IMR-90 (cell line): ENCODE measurements around the gene MTIF3. TPM values are rescaled to one million over a fixed set of nuclear protein-coding genes. Genes with fewer than 3 reads are reported as not detected.

ENCODE experiments used
- ATAC-seq: fragments of 200-7000 bp; cut with Tn5 transposase; 2 replicates; pipeline ENCODE4 v1.9.1; 2020; ENCODE audit warnings: low read depth, mild to moderate bottlenecking, moderate library complexity
- BruUV-seq: library from RNA; stranded (reverse); fragments of 400-500 nt; replicated peaks from 2 replicates; lab custom pipeline; 2021; lab: Mats Ljungman, UMichigan
- CTCF ChIA-PET: fragments of 300-600 bp; formaldehyde crosslinking; extraction: SDS; loops from one replicate; lab custom pipeline; 2021; ENCODE audit warnings: antibody characterized with exemption; lab: Yijun Ruan, JAX
- POLR2A ChIA-PET: fragments of 300-600 bp; sonication (Branson Sonifier 250); formaldehyde crosslinking; loops from one replicate; lab custom pipeline; 2022; ENCODE audit warnings: antibody characterized with exemption; ENCODE audit not compliant: unreplicated experiment; lab: Charles Lee
- DNase-seq: peaks from one replicate; pipeline ENCODE4 v3.0.0; 2013
- H2AFZ ChIP-seq: replicated peaks from 2 replicates; pipeline ENCODE3; 2013; ENCODE audit warnings: low read length, mild to moderate bottlenecking; ENCODE audit not compliant: poor library complexity
- H2AK5ac ChIP-seq: 2 replicates; pipeline ENCODE4 v1.6.1; 2013; ENCODE audit warnings: low read depth, low read length, inconsistent platforms
- H2AK9ac ChIP-seq: replicated peaks from 2 replicates; pipeline ENCODE3; 2013; ENCODE audit warnings: mild to moderate bottlenecking, low read depth, low read length, moderate library complexity; ENCODE audit not compliant: poor library complexity
- H2BK120ac ChIP-seq: 2 replicates; pipeline ENCODE4 v1.6.1; 2013; ENCODE audit warnings: low read depth, low read length, inconsistent platforms
- H2BK15ac ChIP-seq: 3 replicates; pipeline ENCODE4 v1.6.1; 2013; ENCODE audit warnings: low read depth, low read length, inconsistent platforms
- H2BK20ac ChIP-seq: 2 replicates; pipeline ENCODE4 v1.6.1; 2013; ENCODE audit warnings: low read depth, mild to moderate bottlenecking, inconsistent platforms, low read length, moderate library complexity
- H2BK5ac ChIP-seq: 2 replicates; pipeline ENCODE4 v1.6.1; 2013; ENCODE audit warnings: mild to moderate bottlenecking, low read depth, low read length, inconsistent platforms; ENCODE audit not compliant: poor library complexity, severe bottlenecking
- H3K14ac ChIP-seq: replicated peaks from 2 replicates; pipeline ENCODE4 v1.6.1; 2013; ENCODE audit warnings: low read depth, low read length, inconsistent platforms
- H3K18ac ChIP-seq: 2 replicates; pipeline ENCODE4 v1.6.1; 2013; ENCODE audit warnings: low read depth, low read length, control low read depth
- H3K23ac ChIP-seq: 2 replicates; pipeline ENCODE4 v1.6.1; 2013; ENCODE audit warnings: low read depth, low read length, inconsistent platforms
- H3K27ac ChIP-seq: 2 replicates; pipeline ENCODE4 v1.5.1; 2013; ENCODE audit warnings: mild to moderate bottlenecking, control low read depth, low read length; ENCODE audit not compliant: insufficient read depth
- H3K27me3 ChIP-seq: 2 replicates; pipeline ENCODE4 v1.6.1; 2013; ENCODE audit warnings: low read length; ENCODE audit not compliant: control insufficient read depth, insufficient read depth
- H3K36me3 ChIP-seq: 2 replicates; pipeline ENCODE4 v1.6.1; 2013; ENCODE audit warnings: low read length, mixed read lengths; ENCODE audit not compliant: control insufficient read depth, insufficient read depth
- H3K4ac ChIP-seq: 2 replicates; pipeline ENCODE4 v1.6.1; 2013; ENCODE audit warnings: low read depth, low read length, inconsistent platforms
- H3K4me1 ChIP-seq: 2 replicates; pipeline ENCODE4 v1.6.1; 2013; ENCODE audit warnings: low read length, mixed read lengths; ENCODE audit not compliant: control insufficient read depth, insufficient read depth
- H3K4me2 ChIP-seq: 2 replicates; pipeline ENCODE4 v1.6.1; 2013; ENCODE audit warnings: low read depth, mild to moderate bottlenecking, control low read depth, low read length, moderate library complexity
- H3K4me3 ChIP-seq: 2 replicates; pipeline ENCODE4 v1.5.1; 2013; ENCODE audit warnings: low read depth, mild to moderate bottlenecking, control low read depth, low read length, moderate library complexity; ENCODE audit not compliant: insufficient read depth
- H3K56ac ChIP-seq: 2 replicates; pipeline ENCODE4 v1.6.1; 2013; ENCODE audit warnings: low read length, inconsistent platforms; ENCODE audit not compliant: insufficient read depth; ENCODE audit errors: extremely low read depth
- H3K79me1 ChIP-seq, 2 experiments: 2 replicates each; pipeline ENCODE4 v1.6.1; 2013; ENCODE audit warnings: low read length in 2 of 2, inconsistent platforms in 1 of 2, low read depth in 1 of 2
- H3K9ac ChIP-seq: 2 replicates; pipeline ENCODE4 v1.6.1; 2013; ENCODE audit warnings: low read depth, low read length, control low read depth
- H3K9me1 ChIP-seq: 2 replicates; pipeline ENCODE4 v1.6.1; 2013; ENCODE audit warnings: low read length, inconsistent platforms; ENCODE audit not compliant: insufficient read depth
- H3K9me3 ChIP-seq: 2 replicates; pipeline ENCODE4 v1.6.1; 2013; ENCODE audit warnings: low read length; ENCODE audit not compliant: control insufficient read depth, insufficient read depth
- H4K20me1 ChIP-seq: 2 replicates; pipeline ENCODE4 v1.6.1; 2013; ENCODE audit warnings: low read length, inconsistent platforms; ENCODE audit not compliant: insufficient read depth
- H4K5ac ChIP-seq: 2 replicates; pipeline ENCODE4 v1.6.1; 2013; ENCODE audit warnings: mild to moderate bottlenecking, low read depth, low read length, control low read depth
- H4K8ac ChIP-seq, 2 experiments: 2 replicates each; pipeline ENCODE4 v1.6.1; 2013; ENCODE audit warnings: low read depth in 2 of 2, low read length in 2 of 2, control low read depth in 1 of 2, inconsistent platforms in 1 of 2
- H4K91ac ChIP-seq: 2 replicates; pipeline ENCODE4 v1.6.1; 2013; ENCODE audit warnings: low read depth, low read length, inconsistent platforms; ENCODE audit not compliant: insufficient read depth
- BHLHE40 ChIP-seq: fragments of 150-350 bp; IDR thresholded peaks from 2 replicates; pipeline ENCODE4 v1.6.1; 2016; ENCODE audit warnings: mild to moderate bottlenecking, low read depth, low read length
- CEBPB ChIP-seq: IDR thresholded peaks from 2 replicates; pipeline ENCODE4 v1.6.1; 2012; ENCODE audit warnings: low read depth, low read length, improper control_type of control experiment
- CHD1 ChIP-seq: IDR thresholded peaks from 2 replicates; pipeline ENCODE4 v1.6.1; 2012; ENCODE audit warnings: low read depth, low read length, improper control_type of control experiment
- CTCF ChIP-seq: conservative IDR thresholded peaks from 2 replicates; pipeline ENCODE4 v1.5.1; 2012; ENCODE audit warnings: mild to moderate bottlenecking, low read depth, low read length, improper control_type of control experiment
- FOS ChIP-seq: fragments of 150-350 bp; IDR thresholded peaks from 2 replicates; pipeline ENCODE4 v1.6.1; 2016; ENCODE audit warnings: low read depth, low read length
- MAFK ChIP-seq: IDR thresholded peaks from 2 replicates; pipeline ENCODE4 v1.6.1; 2012; ENCODE audit warnings: low read depth, low read length, improper control_type of control experiment
- MAZ ChIP-seq: IDR thresholded peaks from 2 replicates; pipeline ENCODE4 v1.6.1; 2012; ENCODE audit warnings: low read depth, mild to moderate bottlenecking, low read length, improper control_type of control experiment, moderate library complexity, borderline replicate concordance
- MXI1 ChIP-seq: IDR thresholded peaks from 2 replicates; pipeline ENCODE4 v1.6.1; 2012; ENCODE audit warnings: low read depth, mild to moderate bottlenecking, low read length, moderate library complexity, borderline replicate concordance
- NFE2L2 ChIP-seq: fragments of 150-350 bp; IDR thresholded peaks from 2 replicates; pipeline ENCODE4 v1.6.1; 2016; ENCODE audit warnings: low read depth, mild to moderate bottlenecking, low read length
- POLR2A ChIP-seq: IDR thresholded peaks from 2 replicates; pipeline ENCODE4 v1.6.1; 2012; ENCODE audit warnings: mild to moderate bottlenecking, low read depth, low read length
- RAD21 ChIP-seq: IDR thresholded peaks from 2 replicates; pipeline ENCODE4 v1.6.1; 2012; ENCODE audit warnings: low read length, improper control_type of control experiment
- RCOR1 ChIP-seq: IDR thresholded peaks from 2 replicates; pipeline ENCODE4 v1.6.1; 2012; ENCODE audit warnings: mild to moderate bottlenecking, low read length, improper control_type of control experiment; ENCODE audit not compliant: insufficient replicate concordance
- RFX5 ChIP-seq: IDR thresholded peaks from 2 replicates; pipeline ENCODE4 v1.8.0; 2012; ENCODE audit warnings: low read depth, mild to moderate bottlenecking, low read length, moderate library complexity
- SMC3 ChIP-seq: fragments of 150-350 bp; IDR thresholded peaks from 2 replicates; pipeline ENCODE4 v1.6.1; 2016; ENCODE audit warnings: low read depth, mild to moderate bottlenecking, antibody characterized with exemption, low read length, moderate library complexity
- USF2 ChIP-seq: fragments of 150-350 bp; IDR thresholded peaks from 2 replicates; pipeline ENCODE4 v1.6.1; 2017; ENCODE audit warnings: mild to moderate bottlenecking, antibody characterized with exemption, low read length, low read depth
- WGBS, 2 experiments: methylation state at CpG; one replicate each; pipeline versions ENCODE4 v1.1.5 to v1.1.7; 2013; ENCODE audit warnings: missing lambda C conversion rate in 2 of 2; ENCODE audit not compliant: insufficient read length in 1 of 2; ENCODE audit errors: extremely low coverage in 2 of 2; 5-methylcytosine and 5-hydroxymethylcytosine counted together
- dilution Hi-C: fragments of 300-500 bp; cut with HindIII; formaldehyde crosslinking; loops from one replicate; pipeline ENCODE4 v1.14.3; 2018; ENCODE audit warnings: low sequenced_read_pairs; ENCODE audit not compliant: unreplicated experiment
- in situ Hi-C: fragments of 300-500 bp; cut with MboI; formaldehyde crosslinking; loops from 3 replicates; pipeline ENCODE4 v1.14.3; 2019; ENCODE audit warnings: low sequenced_read_pairs, inconsistent platforms, mixed read lengths
- intact Hi-C: fragments of 100-400 bp; cut with micrococcal nuclease; formaldehyde crosslinking; loops from 2 replicates; pipeline ENCODE4 v1.10.0; 2022
- polyA plus RNA-seq, 3 experiments: library from polyadenylated mRNA; depleted of rRNA; stranded (reverse); fragments of >200 nt; gene quantifications; 2 replicates each; pipeline ENCODE4 v1.2.3, GENCODE V29; 2012; ENCODE audit warnings: low replicate concordance in 1 of 3
- total RNA-seq: library from RNA; depleted of rRNA; stranded (reverse); fragments of >200 nt; gene quantifications from 2 replicates; pipeline ENCODE4 v1.2.3, GENCODE V29; 2012
- TF ChIP-seq, protein P1 (sequence below): fragments of 150-350 bp; IDR thresholded peaks from 2 replicates; pipeline ENCODE4 v1.6.1; 2016; ENCODE audit warnings: low read depth, mild to moderate bottlenecking, low read length, moderate library complexity, borderline replicate concordance

MTIF3 gene
- total and polyA plus RNA-seq, 2 of the 4 experiments (the other 2 are of a cell fraction): 31.7 to 41.0 TPM

GRCh38 chr13:27465611-27466010, 15.2 kb upstream of the MTIF3 start:
- Histone ChIP-seq H4K20me1 (no peaks in the 10 kb centered on the region), H2BK120ac (no peak overlapping the region), H4K91ac (no peak overlapping the region), H3K9me1 (no peaks in the 10 kb centered on the region), H2AK9ac (no peak overlapping the region), H2AFZ (no peak overlapping the region), H3K14ac (no peak overlapping the region), H3K4me2 (no peak overlapping the region), H3K4me3 (no peak overlapping the region), H3K56ac (no peak overlapping the region), H2BK5ac (no peak overlapping the region), H2BK15ac (no peak overlapping the region), H3K18ac (no peak overlapping the region), H3K36me3 (no peaks in the 10 kb centered on the region), H3K27ac (no peak overlapping the region), H3K4ac (no peak overlapping the region), H4K5ac (no peak overlapping the region), H2AK5ac (no peak overlapping the region), H3K9ac (no peak overlapping the region), H2BK20ac (no peak overlapping the region), H4K8ac (no peak overlapping the region), H3K23ac (no peak overlapping the region), H3K9me3 (no peaks in the 10 kb centered on the region), H3K4me1 (no peaks in the 10 kb centered on the region), H3K79me1 (no peaks in the 10 kb centered on the region), H3K27me3 (peaks cover 9% of the 10 kb centered on the region)
- CTCF ChIA-PET: no interaction called here
- in situ Hi-C loops: no loop called here
- dilution Hi-C loops: no loop called here
- no TSS peak for BruUV-seq
- intact Hi-C loops: no loop called here
- 50% methylated on average over 1 of the region's 5 CpGs; no CpG with 5 or more reads in 1 of the 2 experiments for WGBS, 2 experiments
- TF ChIP-seq POLR2A (no peak), RFX5 (no peak), NFE2L2 (no peak), CHD1 (no peak), MXI1 (no peak), RAD21 (no peak), MAZ (no peak), RCOR1 (no peak), CTCF (no peak), CEBPB (no peak), SMC3 (no peak), FOS (no peak), USF2 (no peak), BHLHE40 (no peak), MAFK (no peak)
- TF ChIP-seq, protein P1, sequence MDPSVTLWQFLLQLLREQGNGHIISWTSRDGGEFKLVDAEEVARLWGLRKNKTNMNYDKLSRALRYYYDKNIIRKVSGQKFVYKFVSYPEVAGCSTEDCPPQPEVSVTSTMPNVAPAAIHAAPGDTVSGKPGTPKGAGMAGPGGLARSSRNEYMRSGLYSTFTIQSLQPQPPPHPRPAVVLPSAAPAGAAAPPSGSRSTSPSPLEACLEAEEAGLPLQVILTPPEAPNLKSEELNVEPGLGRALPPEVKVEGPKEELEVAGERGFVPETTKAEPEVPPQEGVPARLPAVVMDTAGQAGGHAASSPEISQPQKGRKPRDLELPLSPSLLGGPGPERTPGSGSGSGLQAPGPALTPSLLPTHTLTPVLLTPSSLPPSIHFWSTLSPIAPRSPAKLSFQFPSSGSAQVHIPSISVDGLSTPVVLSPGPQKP: no peak
- POLR2A ChIA-PET: no interaction called here
- DNase-seq (no peak), ATAC-seq (no peak)
